Bronchial epithelial cell (primary cell): ENCODE results near the gene ZNF668. TPM values are rescaled to one million over a fixed set of nuclear protein-coding genes. Genes with fewer than 3 reads are reported as not detected.
"Not testable (repeated sequence)": the region's sequence is repeated elsewhere in the genome, so short reads cannot be mapped to it uniquely, and the experiment has no call there.

ENCODE experiments used
- DNase-seq: peaks from one replicate; pipeline ENCODE4 v3.0.0-alpha.2; 2010; ENCODE audit warnings: low read depth
- FAIRE-seq: peaks from 2 replicates; lab custom pipeline; 2011; peaks lifted over from hg19 to GRCh38; lab: Jason Lieb, UNC
- H3K27me3 ChIP-seq: 2 replicates; pipeline ENCODE4 v1.5.1; 2011; ENCODE audit warnings: low read length; ENCODE audit not compliant: control insufficient read depth, insufficient read depth
- H3K36me3 ChIP-seq: 2 replicates; pipeline ENCODE4 v1.5.1; 2011; ENCODE audit warnings: low read length; ENCODE audit not compliant: control insufficient read depth, insufficient read depth
- H3K4me3 ChIP-seq: 2 replicates; pipeline ENCODE4 v1.5.1; 2011; ENCODE audit warnings: mild to moderate bottlenecking, low read depth, low read length, control low read depth
- CTCF ChIP-seq: IDR thresholded peaks from 2 replicates; pipeline ENCODE4 v1.5.1; 2011; ENCODE audit warnings: mild to moderate bottlenecking, moderate library complexity, low read length, control low read depth, inconsistent platforms; ENCODE audit not compliant: insufficient read depth, severe bottlenecking
- total RNA-seq: library from RNA; depleted of rRNA; stranded (reverse); fragments of >200 nt; gene quantifications from 2 replicates; pipeline ENCODE4 v1.2.1, GENCODE V29; 2014

ZNF668 gene
- total RNA-seq, 1 donor from 2014 or later: 8.2 TPM

GRCh38 chr16:31022544-31023251, 51.3 kb downstream of the ZNF668 start:
- Histone ChIP-seq H3K36me3 (no peaks in the 10 kb centered on the region), H3K27me3 (no peaks in the 10 kb centered on the region), H3K4me3 (no peak overlapping the region)
- no peak for TF ChIP-seq CTCF
- DNase-seq (no peak), FAIRE-seq (no peak)

GRCh38 chr16:31020536-31020935, 53.5 kb downstream of the ZNF668 start:
- Histone ChIP-seq H3K4me3 (no peak overlapping the region), H3K36me3 (no peaks in the 10 kb centered on the region), H3K27me3 (no peaks in the 10 kb centered on the region)
- no peak for DNase-seq
- FAIRE-seq: no peak
- TF ChIP-seq CTCF: no peak

GRCh38 chr16:31017756-31018155, 56.3 kb downstream of the ZNF668 start:
- H3K27me3 ChIP-seq, H3K36me3 ChIP-seq, FAIRE-seq, DNase-seq, H3K4me3 ChIP-seq: not testable (repeated sequence)

- no peak for FAIRE-seq
- Histone ChIP-seq H3K4me3 (no peak overlapping the region), H3K27me3 (peaks cover 10% of the 10 kb centered on the region), H3K36me3 (no peaks in the 10 kb centered on the region)
- no peak for TF ChIP-seq CTCF
- DNase-seq: no peak
Measured at GRCh38 chr16:31016018-31016417, 58.0 kb downstream of the ZNF668 start.

GRCh38 chr16:31013292-31013691, 60.7 kb downstream of the ZNF668 start:
- H3K4me3 ChIP-seq, DNase-seq, FAIRE-seq, H3K36me3 ChIP-seq: not testable (repeated sequence)
- peaks cover 13% of the 10 kb centered on the region for H3K27me3 ChIP-seq

GRCh38 chr16:31011815-31012214, 62.2 kb downstream of the ZNF668 start:
- not testable (repeated sequence) for FAIRE-seq, DNase-seq, H3K4me3 ChIP-seq, H3K36me3 ChIP-seq
- H3K27me3 ChIP-seq: peaks cover 13% of the 10 kb centered on the region

Other genes starting within 250 kb of the ZNF668 start
- 24.7 and 50.1 TPM in 2 replicates for gene BCL7C, start 180.2 kb downstream of the ZNF668 start, total RNA-seq
- 0.26 and 0.38 TPM in 2 replicates for gene CTF1, start 177.6 kb downstream of the ZNF668 start, total RNA-seq
- 7.9 and 10.0 TPM in 2 replicates for gene FBXL19, start 150.7 kb downstream of the ZNF668 start, total RNA-seq
- 16.6 and 17.5 TPM in 2 replicates for gene ORAI3, start 125.2 kb downstream of the ZNF668 start, total RNA-seq
- 1.3 TPM in 2 replicates for gene SETD1A, start 116.5 kb downstream of the ZNF668 start, total RNA-seq
- 5.1 and 8.2 TPM in 2 replicates for gene HSD3B7, start 89.0 kb downstream of the ZNF668 start, total RNA-seq
- under 0.01 TPM in 1 of 2 replicates, not detected in the other for gene STX1B, start 63.6 kb downstream of the ZNF668 start, total RNA-seq
- gene STX4, start 40.7 kb downstream of the ZNF668 start, total RNA-seq: 14.7 and 18.7 TPM in 2 replicates
- 6.3 and 10.0 TPM in 2 replicates for gene ZNF646, start 182 bp upstream of the ZNF668 start, total RNA-seq
- 0.90 and 1.1 TPM in 2 replicates for gene PRSS53, start 14.7 kb upstream of the ZNF668 start, total RNA-seq
- gene VKORC1, start 20.6 kb upstream of the ZNF668 start, total RNA-seq: 29.2 and 32.6 TPM in 2 replicates
- gene BCKDK, start 34.1 kb upstream of the ZNF668 start, total RNA-seq: 7.4 and 7.9 TPM in 2 replicates
- gene KAT8, start 43.4 kb upstream of the ZNF668 start, total RNA-seq: 34.1 and 54.5 TPM in 2 replicates
- gene PRSS8, start 61.5 kb upstream of the ZNF668 start, total RNA-seq: 15.0 and 31.0 TPM in 2 replicates
- gene PRSS36, start 75.8 kb upstream of the ZNF668 start, total RNA-seq: 0.26 and 1.3 TPM in 2 replicates
- 24.2 and 25.0 TPM in 2 replicates for gene FUS, start 105.9 kb upstream of the ZNF668 start, total RNA-seq
- gene PYCARD, start 128.5 kb upstream of the ZNF668 start, total RNA-seq: 88.2 and 147 TPM in 2 replicates
- under 0.01 TPM in 1 of 2 replicates, not detected in the other for gene TRIM72, start 139.9 kb upstream of the ZNF668 start, total RNA-seq
- gene PYDC1, start 142.9 kb upstream of the ZNF668 start, total RNA-seq: not detected in 2 replicates
- gene ITGAM, start 185.7 kb upstream of the ZNF668 start, total RNA-seq: 0.13 TPM in 1 of 2 replicates, not detected in the other